Measurements from ENCODE around the gene UVRAG.
"Not testable (repeated sequence)": the region's sequence is repeated elsewhere in the genome, so short reads cannot be mapped to it uniquely, and the experiment has no call there.

The UVRAG gene

GRCh38 chr11:75850787-75851186, 35.8 kb downstream of the UVRAG start:
- DNase-seq: no peak

DNA sequence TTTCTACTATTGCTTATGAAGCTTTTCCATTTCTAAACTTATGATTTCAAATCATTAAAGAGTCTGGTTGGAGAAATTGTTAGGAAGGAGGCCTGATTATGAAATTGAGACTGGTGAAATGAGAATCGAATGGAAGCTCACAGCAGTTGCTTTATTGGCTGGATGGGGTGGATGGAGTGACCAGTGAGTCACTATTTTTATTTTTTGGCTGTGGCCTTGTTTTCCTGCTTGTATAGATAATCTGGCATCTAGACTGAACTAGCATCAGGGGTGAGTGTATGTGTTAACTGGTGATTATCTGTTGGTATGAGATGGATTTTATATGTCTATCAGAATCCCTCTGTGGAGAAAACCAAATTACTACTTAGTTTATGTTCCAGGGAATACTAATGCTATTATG, 36.2 kb downstream of the UVRAG start:
- DNase-seq: no peak

DNA sequence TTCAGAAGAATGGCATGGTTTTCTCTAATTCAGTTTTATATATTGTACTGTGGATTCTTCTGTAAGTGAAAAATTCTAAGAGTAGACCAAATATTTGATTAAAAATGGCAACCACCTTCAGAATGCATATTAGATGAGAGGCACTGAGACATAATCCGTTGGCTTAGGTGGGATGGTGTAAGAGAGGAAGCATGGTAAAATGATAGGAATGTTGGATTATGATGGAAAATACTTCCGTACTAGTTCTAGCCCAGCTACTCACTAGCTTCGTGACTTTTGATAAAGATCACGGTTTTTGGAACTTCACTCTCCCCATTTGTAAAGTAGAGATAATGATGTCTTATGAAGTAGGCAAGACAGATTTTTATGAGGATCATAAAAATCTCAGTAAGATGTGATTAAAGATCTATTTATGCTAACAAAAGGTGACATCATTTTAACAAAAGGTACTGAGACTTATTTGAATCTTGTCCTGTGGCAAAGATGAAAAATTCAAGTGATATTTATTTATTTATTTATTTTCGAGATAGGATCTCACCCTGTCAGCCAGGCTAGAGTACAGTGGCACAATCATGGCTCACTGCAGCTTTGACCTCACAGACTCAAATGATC, 37.5 kb downstream of the UVRAG start:
- no peak for DNase-seq

- not testable (repeated sequence) for DNase-seq
Observed at GRCh38 chr11:75853563-75853962, 38.6 kb downstream of the UVRAG start.

DNA sequence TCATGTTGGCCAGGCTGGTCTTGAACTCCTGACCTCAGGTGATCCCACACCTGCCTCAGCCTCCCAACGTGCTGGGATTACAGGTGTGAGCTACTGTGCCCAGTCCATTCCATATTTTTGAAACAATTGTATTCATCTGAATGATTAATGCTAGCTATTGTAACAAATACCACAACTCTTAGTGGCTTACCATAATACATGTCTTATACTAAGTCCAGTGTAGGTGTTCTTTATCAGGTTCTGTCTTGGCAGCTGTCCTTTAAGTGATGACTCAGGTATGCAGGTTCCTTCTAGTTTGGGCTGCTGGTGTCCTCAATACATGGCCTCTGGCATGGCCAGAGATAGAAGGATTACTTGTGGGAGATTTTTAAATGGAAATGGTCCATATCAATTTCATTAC, 39.0 kb downstream of the UVRAG start:
- DNase-seq: no peak

DNA sequence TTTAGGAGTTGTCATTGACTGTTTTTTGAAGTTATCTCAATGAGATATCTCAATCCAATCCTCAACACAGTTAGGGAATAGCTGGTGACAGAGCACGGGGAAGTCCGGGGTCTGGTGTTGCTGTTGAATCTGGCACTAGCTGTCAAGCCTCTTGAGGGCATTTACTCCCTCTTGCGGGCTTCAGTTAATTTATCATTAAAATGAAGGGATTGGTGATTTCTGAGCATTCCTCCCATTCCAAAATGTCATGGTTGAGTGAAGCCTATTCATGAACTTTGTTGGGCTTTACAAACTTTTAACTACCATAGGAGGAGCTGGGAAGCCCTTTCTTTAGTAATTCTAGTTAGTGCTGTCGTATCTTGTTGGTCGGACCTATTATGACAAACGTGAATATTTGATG, 40.2 kb downstream of the UVRAG start:
- no peak for DNase-seq

GRCh38 chr11:75856912-75857311, 41.9 kb downstream of the UVRAG start:
- no peak for DNase-seq

DNA sequence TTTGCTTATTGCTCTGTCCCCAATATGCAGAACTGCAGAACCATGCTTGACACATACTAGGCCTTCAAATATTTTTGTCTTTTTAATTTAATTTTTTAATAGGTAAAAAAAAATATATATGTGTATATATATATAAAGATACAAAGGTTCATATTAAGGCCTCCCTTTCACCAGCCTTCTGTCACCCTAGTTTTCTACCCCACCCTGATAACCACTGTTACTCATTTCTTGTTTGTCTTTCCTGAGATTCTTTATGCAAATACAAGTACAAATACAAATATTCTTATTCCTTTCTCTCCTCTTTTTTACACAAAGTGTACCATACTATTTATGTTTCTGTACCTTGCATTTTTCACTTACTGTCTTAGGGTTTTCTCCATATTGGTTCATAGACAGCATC, 43.0 kb downstream of the UVRAG start:
- DNase-seq: no peak

DNA sequence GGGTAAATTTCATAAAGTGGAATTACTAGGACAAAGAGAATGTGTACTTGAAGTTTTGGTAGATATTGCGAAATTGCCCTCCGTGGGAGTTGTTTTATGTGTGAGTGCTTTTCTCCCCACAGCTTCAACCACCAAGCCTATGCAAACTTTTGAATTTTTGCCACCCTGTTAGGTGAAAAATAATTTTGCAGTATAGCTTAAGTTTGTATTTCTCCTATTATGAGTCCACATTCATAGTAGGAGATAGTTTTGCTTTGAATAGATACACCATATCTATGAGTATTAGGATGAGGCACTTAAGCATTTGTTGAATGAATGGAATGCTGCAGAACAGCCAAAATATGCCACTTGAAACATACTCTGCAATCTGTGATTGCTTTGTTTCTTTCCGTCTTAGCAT, 43.6 kb downstream of the UVRAG start:
- DNase-seq: no peak

DNA sequence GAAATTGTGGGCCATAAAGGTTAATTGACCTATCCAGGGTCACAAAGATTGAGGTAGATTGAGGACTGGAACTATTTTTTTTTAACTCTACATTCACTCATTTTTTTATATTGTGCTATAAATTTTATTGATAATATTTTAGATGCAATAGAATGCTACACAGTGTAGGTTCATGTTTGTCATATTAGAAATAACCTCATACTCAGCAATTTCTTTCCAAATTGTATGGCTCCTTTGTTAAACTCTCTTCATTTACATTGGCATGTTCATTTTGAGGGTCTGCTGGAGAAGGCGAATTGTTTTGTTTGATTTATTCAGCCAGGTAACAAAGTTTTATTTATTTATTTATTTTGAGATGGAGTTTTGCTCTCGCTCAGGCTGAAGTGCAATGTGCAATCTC, 44.6 kb downstream of the UVRAG start:
- no peak for DNase-seq

- DNase-seq: no peak
Observed at GRCh38 chr11:75862437-75862836, 47.4 kb downstream of the UVRAG start.

GRCh38 chr11:75867778-75868374, 52.9 kb downstream of the UVRAG start:
- DNase-seq: no peak

DNA sequence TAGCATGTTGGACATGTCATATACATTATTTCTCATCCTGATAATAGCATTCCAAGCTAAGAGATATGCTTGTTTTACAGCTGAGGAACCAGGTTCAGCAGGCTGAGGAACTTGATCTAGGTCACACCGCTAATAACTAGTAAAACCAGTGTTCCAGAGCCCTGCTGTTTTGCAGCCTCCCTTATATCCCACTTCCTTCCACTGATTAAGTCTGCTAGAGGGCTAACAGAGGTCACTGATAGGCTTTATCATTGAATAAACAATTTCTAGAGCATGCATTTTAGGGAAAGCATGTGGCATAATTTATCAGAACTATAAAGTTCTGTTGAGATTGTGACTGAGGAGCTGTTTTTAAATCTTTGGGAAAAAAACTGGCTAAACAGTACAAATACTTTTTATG, 54.0 kb downstream of the UVRAG start:
- no peak for DNase-seq

- DNase-seq: no peak
Observed at GRCh38 chr11:75869661-75870455, 54.8 kb downstream of the UVRAG start.

DNA sequence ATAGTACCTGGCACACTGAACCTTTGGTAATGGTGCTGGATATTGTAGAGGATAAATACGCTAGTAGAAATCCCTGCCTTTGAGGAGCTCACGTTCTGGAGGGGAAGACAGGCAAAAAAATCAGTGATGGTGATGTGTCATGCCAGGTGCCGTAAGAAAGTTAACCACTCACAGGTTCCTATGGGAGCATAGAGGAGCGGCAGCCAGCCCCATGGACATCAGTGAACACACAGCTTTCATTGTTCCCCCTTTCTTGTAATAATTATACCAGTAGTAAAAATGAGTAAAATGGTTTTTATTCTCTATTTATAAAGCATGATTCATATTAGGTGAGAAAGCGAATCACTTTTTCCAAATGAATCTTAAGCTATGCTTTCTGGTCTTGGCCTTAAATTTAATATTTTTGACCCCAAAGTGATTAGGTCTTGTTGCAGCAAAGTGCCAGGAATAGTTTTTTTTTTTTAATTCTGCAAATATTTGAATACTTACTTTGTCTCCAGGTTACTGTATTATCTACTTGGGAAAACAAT, 57.9 kb downstream of the UVRAG start:
- DNase-seq: no peak

DNA sequence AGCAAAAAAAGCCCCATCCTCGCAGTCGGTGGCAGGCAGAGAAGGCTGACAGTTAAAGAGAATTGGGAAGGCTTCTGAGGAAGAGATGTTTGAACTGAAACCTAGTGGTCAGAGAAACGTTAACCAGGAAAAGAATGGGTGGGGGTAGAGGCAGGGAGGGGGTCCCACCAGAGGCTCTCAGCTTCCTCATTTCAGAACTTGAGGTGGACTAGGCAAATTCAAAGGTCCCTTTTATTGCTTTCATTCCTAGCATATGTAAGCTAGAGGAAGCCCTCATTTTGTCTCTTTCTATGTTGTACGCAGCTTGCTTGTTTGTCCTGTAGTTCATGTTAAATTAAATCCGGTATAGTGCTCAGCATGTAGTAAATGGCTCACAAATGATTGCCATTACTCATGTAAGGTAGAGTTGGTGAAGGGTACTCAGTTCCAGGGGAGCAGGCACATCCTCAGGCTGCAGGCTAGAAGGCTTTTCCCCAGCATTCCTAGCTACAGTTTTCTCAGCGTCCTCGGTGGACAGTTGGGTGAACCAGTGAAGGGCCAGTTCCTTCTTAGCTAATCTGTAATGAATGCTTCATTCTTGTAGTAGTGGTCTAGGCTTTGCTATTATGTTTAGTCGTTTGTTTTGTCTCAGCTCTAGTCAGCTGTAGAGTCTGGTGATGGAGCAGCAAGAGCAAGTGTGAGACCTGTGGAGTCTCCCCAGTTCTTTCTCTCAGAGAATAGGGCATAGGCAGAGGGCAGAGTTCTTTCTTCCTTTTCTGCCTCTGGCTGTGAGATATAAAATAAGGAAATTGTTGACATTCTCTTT, 58.6 kb downstream of the UVRAG start:
- DNase-seq: no peak

GRCh38 chr11:75874684-75875341, 59.8 kb downstream of the UVRAG start:
- no peak for DNase-seq

GRCh38 chr11:75877327-75877726, 62.3 kb downstream of the UVRAG start:
- DNase-seq: not testable (repeated sequence)

DNA sequence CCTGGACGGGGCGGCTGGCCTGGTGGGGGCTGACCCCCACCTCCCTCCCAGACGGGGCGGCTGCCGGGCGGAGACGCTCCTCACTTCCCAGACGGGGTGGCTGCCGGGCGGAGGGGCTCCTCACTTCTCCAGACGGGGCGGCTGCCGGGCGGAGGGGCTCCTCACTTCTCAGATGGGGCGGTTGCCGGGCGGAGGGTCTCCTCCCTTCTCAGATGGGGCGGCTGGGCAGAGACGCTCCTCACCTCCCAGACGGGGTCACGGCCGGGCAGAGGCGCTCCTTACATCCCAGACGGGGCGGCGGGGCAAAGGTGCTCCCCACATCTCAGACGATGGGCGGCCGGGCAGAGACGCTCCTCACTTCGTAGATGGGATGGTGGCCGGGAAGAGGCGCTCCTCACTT, 62.9 kb downstream of the UVRAG start:
- DNase-seq: not testable (repeated sequence)

GRCh38 chr11:75878933-75879332, 63.9 kb downstream of the UVRAG start:
- DNase-seq: no peak

DNA sequence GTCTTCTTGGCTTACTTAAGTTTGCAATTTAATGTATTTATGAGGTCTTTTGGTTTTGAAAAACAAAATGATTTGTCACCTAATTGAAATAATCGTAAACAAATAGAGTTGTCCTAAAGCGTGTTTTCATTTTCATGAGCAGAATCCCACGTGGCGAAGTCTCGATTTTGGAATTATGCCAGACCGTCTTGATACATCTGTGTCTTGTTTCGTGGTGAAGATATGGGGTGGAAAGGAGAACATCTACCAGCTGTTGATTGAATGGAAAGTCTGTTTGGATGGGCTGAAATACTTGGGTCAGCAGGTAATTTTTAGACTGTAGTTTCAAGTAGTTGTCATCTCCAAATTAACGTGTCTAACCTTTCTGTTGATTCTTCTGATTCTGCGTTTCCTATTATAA, 64.7 kb downstream of the UVRAG start:
- DNase-seq: no peak

- DNase-seq: not testable (repeated sequence)
Observed at GRCh38 chr11:75880343-75880742, 65.3 kb downstream of the UVRAG start.

- no peak for DNase-seq
Observed at GRCh38 chr11:75884321-75884720, 69.3 kb downstream of the UVRAG start.
